ENCODE data around the gene CMSS1.
A peak's percentile ranks its signal among the peaks of the same experiment; 100 is the strongest.

DNA sequence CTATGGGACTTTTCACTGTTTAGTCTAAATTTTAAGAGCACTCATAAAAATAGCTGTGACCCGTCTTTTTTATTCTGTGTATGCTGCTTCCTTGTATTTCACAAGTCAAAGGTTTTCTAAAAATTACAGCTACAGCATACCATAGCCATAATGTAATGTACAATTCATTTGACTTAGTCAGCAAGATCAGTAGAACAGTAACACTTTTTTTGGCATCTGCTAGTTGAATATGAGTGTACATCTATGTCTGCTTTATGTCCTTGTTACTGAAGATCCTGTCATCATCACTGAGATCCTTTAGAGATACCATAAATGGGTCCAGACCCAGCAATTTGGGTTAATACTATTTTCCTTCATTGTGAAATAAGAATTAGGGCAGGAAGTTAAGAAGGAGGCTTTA, 42.2 kb downstream of the CMSS1 start:
- TF ChIP-seq RARB (CRISPR knock-in tag; IDR thresholded peaks at IDR 0.05) (peak; percentile 64; the same call in 1 of the 2 replicates), OSR1 (CRISPR knock-in tag; IDR thresholded peaks at IDR 0.05) (no peak), ZNF565 (CRISPR knock-in tag; conservative IDR thresholded peaks at IDR 0.05; ENCODE audit: low read depth) (no peak), SNAI2 (CRISPR knock-in tag; IDR thresholded peaks at IDR 0.05) (no peak), ZFP3 (CRISPR knock-in tag; IDR thresholded peaks at IDR 0.05) (peak; percentile 37; the same call in 1 of the 2 replicates), ESRRG (CRISPR knock-in tag; IDR thresholded peaks at IDR 0.05) (peak; percentile 82; the same call in 1 of the 2 replicates), ARNTL (CRISPR knock-in tag; IDR thresholded peaks at IDR 0.05; ENCODE audit: borderline replicate concordance, low read depth) (no peak), ZNF70 (CRISPR knock-in tag; IDR thresholded peaks at IDR 0.05) (no peak), ZFP30 (CRISPR knock-in tag; IDR thresholded peaks at IDR 0.05) (no peak), ZC3H10 (CRISPR knock-in tag; IDR thresholded peaks at IDR 0.05) (peak; percentile 50; the same call in 1 of the 2 replicates)
- TF ChIP-seq, protein P1, sequence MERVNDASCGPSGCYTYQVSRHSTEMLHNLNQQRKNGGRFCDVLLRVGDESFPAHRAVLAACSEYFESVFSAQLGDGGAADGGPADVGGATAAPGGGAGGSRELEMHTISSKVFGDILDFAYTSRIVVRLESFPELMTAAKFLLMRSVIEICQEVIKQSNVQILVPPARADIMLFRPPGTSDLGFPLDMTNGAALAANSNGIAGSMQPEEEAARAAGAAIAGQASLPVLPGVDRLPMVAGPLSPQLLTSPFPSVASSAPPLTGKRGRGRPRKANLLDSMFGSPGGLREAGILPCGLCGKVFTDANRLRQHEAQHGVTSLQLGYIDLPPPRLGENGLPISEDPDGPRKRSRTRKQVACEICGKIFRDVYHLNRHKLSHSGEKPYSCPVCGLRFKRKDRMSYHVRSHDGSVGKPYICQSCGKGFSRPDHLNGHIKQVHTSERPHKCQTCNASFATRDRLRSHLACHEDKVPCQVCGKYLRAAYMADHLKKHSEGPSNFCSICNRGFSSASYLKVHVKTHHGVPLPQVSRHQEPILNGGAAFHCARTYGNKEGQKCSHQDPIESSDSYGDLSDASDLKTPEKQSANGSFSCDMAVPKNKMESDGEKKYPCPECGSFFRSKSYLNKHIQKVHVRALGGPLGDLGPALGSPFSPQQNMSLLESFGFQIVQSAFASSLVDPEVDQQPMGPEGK (CRISPR knock-in tag; IDR thresholded peaks at IDR 0.05; ENCODE audit: borderline replicate concordance): peak; percentile 94

Data from SK-N-SH treated with all-trans-retinoic acid at 6 μM for 48 hours (cell line).